T47D (cell line): ENCODE results near the gene WDR81.
"Not testable (repeated sequence)": the region's sequence is repeated elsewhere in the genome, so short reads cannot be mapped to it uniquely, and the experiment has no call there.

Source experiments
- DNase-seq, 2 experiments: peaks; one replicate each; pipeline versions ENCODE4 v3.0.0 to v3.0.0-alpha.2; 2011 to 2012; ENCODE audit warnings: low read depth in 1 of 2, low spot score in 1 of 2
- JUND ChIP-seq: IDR thresholded peaks from 2 replicates; pipeline ENCODE4 v1.6.1; 2012; ENCODE audit warnings: low read depth
- in situ Hi-C: cut with HindIII; loops from 2 replicates; pipeline ENCODE4 v1.10.0; 2016; ENCODE audit warnings: low sequenced_read_pairs, low pct_unique_long_range_greater_than_20kb

The WDR81 gene

DNA sequence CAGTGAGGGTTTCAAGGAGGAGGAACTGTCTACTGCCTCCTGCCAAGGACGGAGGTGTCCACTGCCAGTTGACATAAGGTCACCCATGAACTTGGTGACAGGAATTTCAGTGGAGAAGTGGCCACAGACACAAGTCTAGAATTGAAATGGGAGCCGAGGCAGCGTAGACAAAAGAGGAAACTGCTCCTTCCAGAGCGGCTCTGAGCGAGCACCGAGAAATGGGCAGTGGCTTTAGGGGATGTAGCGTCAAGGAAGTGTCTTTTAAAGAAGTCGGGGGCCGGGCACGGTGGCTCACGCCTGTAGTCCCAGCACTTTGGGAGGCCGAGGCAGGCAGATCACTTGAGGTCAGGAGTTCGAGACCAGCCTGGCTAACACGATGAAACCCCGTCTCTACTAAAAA, 34.3 kb downstream of the WDR81 start:
- no peak for TF ChIP-seq JUND
- no peak for DNase-seq
- in situ Hi-C loops: no loop called here

- in situ Hi-C loops: no loop called here
- no peak for DNase-seq
- TF ChIP-seq JUND: no peak
Observed at GRCh38 chr17:1759529-1759928, 35.0 kb downstream of the WDR81 start.

DNA sequence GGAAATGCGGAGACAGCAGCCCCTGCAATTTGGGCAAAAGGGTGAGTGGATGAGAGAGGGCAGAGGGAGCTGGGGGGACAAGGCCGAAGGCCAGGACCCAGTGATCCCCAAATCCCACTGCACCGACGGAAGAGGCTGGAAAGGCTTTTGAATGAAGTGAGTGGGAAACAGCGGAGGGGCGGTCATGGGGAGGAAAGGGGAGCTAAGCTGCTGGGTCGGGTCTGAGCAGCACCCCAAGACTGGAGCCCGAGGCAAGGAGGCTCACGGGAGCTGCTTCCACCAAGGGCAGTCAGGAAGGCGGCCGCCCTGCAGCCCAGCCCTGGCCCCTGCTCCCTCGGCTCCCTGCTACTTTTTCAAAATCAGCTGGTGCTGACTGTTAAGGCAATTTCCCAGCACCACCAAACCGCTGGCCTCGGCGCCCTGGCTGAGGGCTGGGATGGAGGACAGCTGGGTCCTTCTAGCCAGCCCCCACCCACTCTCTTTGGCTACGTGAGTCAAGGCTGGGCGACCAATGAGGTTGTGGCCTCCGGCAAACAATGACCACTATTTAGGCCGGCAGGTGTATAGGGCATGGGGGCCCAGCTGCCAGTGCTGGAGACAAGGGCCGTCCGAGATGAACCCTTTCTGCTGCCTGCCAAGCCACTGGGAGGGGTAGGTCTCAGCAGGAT, 37.9 kb downstream of the WDR81 start:
- in situ Hi-C loops: no loop called here
- TF ChIP-seq JUND: no peak
- DNase-seq: no peak

- no peak for DNase-seq
- in situ Hi-C loops: no loop called here
Observed at GRCh38 chr17:1762901-1763898, 38.7 kb downstream of the WDR81 start.

GRCh38 chr17:1764284-1764683, 39.8 kb downstream of the WDR81 start:
- no peak for DNase-seq
- in situ Hi-C loops: no loop called here
- TF ChIP-seq JUND: no peak

More at GRCh38 chr17:1762901-1763898, 38.7 kb downstream of the WDR81 start:
- no peak for TF ChIP-seq JUND

- DNase-seq, in situ Hi-C loops: not testable (repeated sequence)
Observed at GRCh38 chr17:1764705-1765104, 40.2 kb downstream of the WDR81 start.

GRCh38 chr17:1765576-1765975, 41.1 kb downstream of the WDR81 start:
- TF ChIP-seq JUND: no peak
- no peak for DNase-seq
- in situ Hi-C loops: no loop called here

- TF ChIP-seq JUND: no peak
Observed at GRCh38 chr17:1766382-1767135, 42.1 kb downstream of the WDR81 start.

DNA sequence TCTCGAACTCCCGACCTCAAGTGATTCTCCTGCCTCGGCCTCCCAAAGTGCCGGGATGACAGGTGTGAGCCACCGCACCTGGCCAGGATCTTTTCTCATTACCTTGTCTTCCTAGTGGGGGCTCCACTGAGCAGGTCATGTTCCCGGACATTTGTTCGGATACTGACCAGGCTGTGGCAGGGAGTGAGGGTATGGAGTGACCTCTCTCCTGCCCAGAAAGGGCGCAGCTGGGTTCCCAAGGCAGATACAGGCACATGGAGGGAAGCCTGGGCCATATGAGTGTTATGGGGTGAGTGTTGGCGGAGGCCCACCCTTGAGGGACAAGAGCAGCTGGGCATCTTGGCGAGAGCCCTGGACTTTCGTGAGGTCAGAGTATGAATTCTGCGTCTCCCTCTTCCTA, 42.9 kb downstream of the WDR81 start:
- DNase-seq: no peak
- in situ Hi-C loops: no loop called here
- no peak for TF ChIP-seq JUND

More at GRCh38 chr17:1766382-1767135, 42.1 kb downstream of the WDR81 start:
- in situ Hi-C loops: no loop called here
- DNase-seq: peak in 1 of 2 experiments; percentile 33

DNA sequence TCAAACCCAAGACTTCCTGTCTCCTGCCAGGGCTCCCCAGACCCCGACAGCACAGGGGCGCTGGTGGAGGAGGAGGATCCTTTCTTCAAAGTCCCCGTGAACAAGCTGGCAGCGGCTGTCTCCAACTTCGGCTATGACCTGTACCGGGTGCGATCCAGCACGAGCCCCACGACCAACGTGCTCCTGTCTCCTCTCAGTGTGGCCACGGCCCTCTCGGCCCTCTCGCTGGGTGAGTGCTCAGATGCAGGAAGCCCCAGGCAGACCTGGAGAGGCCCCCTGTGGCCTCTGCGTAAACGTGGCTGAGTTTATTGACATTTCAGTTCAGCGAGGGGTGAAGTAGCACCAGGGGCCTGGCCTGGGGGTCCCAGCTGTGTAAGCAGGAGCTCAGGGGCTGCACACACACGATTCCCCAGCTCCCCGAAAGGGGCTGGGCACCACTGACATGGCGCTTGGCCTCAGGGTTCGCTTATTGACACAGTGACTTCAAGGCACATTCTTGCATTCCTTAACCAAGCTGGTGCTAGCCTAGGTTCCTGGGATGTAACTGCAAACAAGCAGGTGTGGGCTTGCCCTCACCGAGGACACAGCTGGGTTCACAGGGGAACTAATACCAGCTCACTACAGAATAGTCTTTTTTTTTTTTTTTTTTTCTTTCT, 45.4 kb downstream of the WDR81 start:
- peak; percentile 76 to 96 for DNase-seq
- no peak for TF ChIP-seq JUND
- in situ Hi-C loops: no loop called here

DNA sequence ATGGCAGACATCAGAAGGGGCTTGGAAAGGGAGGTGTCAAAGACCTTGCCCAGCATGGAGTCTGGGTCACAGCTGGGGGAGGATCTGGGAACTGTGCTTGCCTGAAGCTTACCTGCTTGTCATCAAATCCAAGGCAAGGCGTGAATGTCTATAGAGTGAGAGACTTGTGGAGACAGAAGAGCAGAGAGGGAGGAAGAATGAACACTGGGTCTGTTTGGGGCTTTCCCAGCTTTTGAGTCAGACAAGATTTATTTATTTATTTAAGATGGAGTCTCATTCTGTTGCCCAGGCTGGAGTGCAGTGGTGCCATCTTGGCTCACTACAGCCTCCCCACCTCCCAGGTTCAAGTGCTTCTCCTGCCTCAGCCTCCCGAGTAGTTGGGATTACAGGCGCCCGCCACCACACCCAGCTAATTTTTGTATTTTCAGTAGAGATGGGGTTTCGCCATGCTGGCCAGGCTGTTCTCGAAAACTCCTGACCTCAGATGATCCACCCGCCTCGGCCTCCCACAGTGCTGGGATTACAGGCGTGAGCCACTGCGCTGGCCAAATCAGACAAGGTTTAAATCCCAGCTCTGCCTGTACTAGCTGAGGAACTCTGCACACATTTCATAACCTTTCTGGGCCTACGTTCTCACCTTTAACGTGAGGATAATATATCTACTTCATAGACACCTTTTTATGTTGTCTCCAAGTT, 48.6 kb downstream of the WDR81 start:
- DNase-seq, in situ Hi-C loops: not testable (repeated sequence)

- DNase-seq: no peak
- in situ Hi-C loops: no loop called here
- TF ChIP-seq JUND: no peak
Observed at GRCh38 chr17:1773696-1774181, 49.2 kb downstream of the WDR81 start.
